Measurements from ENCODE around the gene AGBL4. TPM values are rescaled to one million over a fixed set of nuclear protein-coding genes. Genes with fewer than 3 reads are reported as not detected.

AGBL4 gene
- total RNA-seq, 1 experiment from 2014 or later: 0.33 TPM

DNA sequence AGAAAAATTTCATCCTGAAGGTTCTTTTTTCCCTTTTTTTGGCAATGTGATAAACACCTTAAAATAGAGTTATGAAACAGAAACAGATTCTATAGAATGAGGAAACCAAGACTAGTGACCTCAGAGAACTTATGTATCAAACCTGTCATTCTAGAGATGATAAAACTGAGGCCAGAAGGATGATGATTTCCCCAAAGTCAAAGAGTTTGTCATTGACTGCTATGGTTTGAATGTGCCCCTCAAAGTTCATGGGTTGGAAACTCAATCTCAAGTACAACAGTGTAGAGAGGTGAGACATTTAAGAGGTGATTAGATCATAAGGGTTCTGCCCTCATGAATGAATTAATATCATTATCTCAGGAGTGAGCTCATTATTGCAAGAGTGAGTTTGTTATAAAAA lies 1233.4 kb downstream of the AGBL4 start:
- H3K36me3 ChIP-seq (ENCODE audit: low read depth, low read length): no peaks in the 10 kb centered on the region
- no peaks in the 10 kb centered on the region for H3K27me3 ChIP-seq (ENCODE audit: low read length)
- H3K4me2 ChIP-seq (ENCODE audit: low read length): no peak overlapping the region
- no peak overlapping the region for H3K4me3 ChIP-seq (ENCODE audit: low read length)
- peaks cover 7% of the 10 kb centered on the region for H3K4me1 ChIP-seq (ENCODE audit: insufficient read depth, low read length)
- BruUV-seq (replicated peaks): no TSS peak
- ChIA-PET POLR2A (ENCODE audit: unreplicated experiment) (no interaction called here), CTCF (no interaction called here)
- no peaks in the 10 kb centered on the region for H3F3A ChIP-seq (ENCODE audit: low read length, unreplicated experiment)
- H3K27ac ChIP-seq (ENCODE audit: low read length): no peak overlapping the region
- H3K79me2 ChIP-seq (ENCODE audit: low read length): no peaks in the 10 kb centered on the region
- TF ChIP-seq, protein P1, sequence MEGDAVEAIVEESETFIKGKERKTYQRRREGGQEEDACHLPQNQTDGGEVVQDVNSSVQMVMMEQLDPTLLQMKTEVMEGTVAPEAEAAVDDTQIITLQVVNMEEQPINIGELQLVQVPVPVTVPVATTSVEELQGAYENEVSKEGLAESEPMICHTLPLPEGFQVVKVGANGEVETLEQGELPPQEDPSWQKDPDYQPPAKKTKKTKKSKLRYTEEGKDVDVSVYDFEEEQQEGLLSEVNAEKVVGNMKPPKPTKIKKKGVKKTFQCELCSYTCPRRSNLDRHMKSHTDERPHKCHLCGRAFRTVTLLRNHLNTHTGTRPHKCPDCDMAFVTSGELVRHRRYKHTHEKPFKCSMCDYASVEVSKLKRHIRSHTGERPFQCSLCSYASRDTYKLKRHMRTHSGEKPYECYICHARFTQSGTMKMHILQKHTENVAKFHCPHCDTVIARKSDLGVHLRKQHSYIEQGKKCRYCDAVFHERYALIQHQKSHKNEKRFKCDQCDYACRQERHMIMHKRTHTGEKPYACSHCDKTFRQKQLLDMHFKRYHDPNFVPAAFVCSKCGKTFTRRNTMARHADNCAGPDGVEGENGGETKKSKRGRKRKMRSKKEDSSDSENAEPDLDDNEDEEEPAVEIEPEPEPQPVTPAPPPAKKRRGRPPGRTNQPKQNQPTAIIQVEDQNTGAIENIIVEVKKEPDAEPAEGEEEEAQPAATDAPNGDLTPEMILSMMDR (conservative IDR thresholded peaks at IDR 0.05; ENCODE audit: low read depth, low read length): no peak
- ATAC-seq (no peak), DNase-seq (no peak)
- H3K9me3 ChIP-seq (ENCODE audit: low read length): no peaks in the 10 kb centered on the region
- intact Hi-C loops (cut with micrococcal nuclease): no loop called here
- no peak overlapping the region for H2AFZ ChIP-seq (ENCODE audit: low read length)
- no peak overlapping the region for H3K9ac ChIP-seq (ENCODE audit: low read length)
- H3K9me2 ChIP-seq (replicated peaks; ENCODE audit: low read length): no peaks in the 10 kb centered on the region
- H4K20me1 ChIP-seq (ENCODE audit: low read length): no peaks in the 10 kb centered on the region

- intact Hi-C loops (cut with micrococcal nuclease): no loop called here
- peak; percentile 11 for DNase-seq
- CTCF ChIA-PET: no interaction called here
- Histone ChIP-seq H3K27me3 (ENCODE audit: low read length) (no peaks in the 10 kb centered on the region), H3K27ac (ENCODE audit: low read length) (no peak overlapping the region), H3K4me3 (ENCODE audit: low read length) (no peak overlapping the region), H3K9me3 (ENCODE audit: low read length) (no peaks in the 10 kb centered on the region), H3K4me1 (ENCODE audit: insufficient read depth, low read length) (peaks cover 4% of the 10 kb centered on the region), H3K4me2 (ENCODE audit: low read length) (no peak overlapping the region), H4K20me1 (ENCODE audit: low read length) (no peaks in the 10 kb centered on the region), H3F3A (ENCODE audit: low read length, unreplicated experiment) (no peaks in the 10 kb centered on the region), H3K79me2 (ENCODE audit: low read length) (no peaks in the 10 kb centered on the region), H3K9me2 (replicated peaks; ENCODE audit: low read length) (no peaks in the 10 kb centered on the region), H3K9ac (ENCODE audit: low read length) (no peak overlapping the region), H2AFZ (ENCODE audit: low read length) (no peak overlapping the region), H3K36me3 (ENCODE audit: low read depth, low read length) (no peaks in the 10 kb centered on the region)
- POLR2A ChIA-PET (ENCODE audit: unreplicated experiment): no interaction called here
- ATAC-seq: no peak
- BruUV-seq (replicated peaks): no TSS peak
- TF ChIP-seq EZH2phosphoT487 (IDR thresholded peaks at IDR 0.05; ENCODE audit: borderline replicate concordance, low read length) (no peak), EZH2 (IDR thresholded peaks at IDR 0.05; ENCODE audit: low read length, unreplicated experiment) (no peak)
- TF ChIP-seq, protein P1 (conservative IDR thresholded peaks at IDR 0.05; ENCODE audit: low read depth, low read length): no peak
Measured at GRCh38 chr1:48789903-48790302, 1233.9 kb downstream of the AGBL4 start.

- H3K27me3 ChIP-seq (ENCODE audit: low read length): no peaks in the 10 kb centered on the region
Measured at GRCh38 chr1:48785869-48786268, 1237.9 kb downstream of the AGBL4 start.

More at GRCh38 chr1:48785869-48786268, 1237.9 kb downstream of the AGBL4 start:
- BruUV-seq (replicated peaks): no TSS peak
- H3K9ac ChIP-seq (ENCODE audit: low read length): no peak overlapping the region
- H3K9me2 ChIP-seq (replicated peaks; ENCODE audit: low read length): no peaks in the 10 kb centered on the region
- H3F3A ChIP-seq (ENCODE audit: low read length, unreplicated experiment): no peaks in the 10 kb centered on the region
- ChIA-PET CTCF (no interaction called here), POLR2A (ENCODE audit: unreplicated experiment) (no interaction called here)
- TF ChIP-seq EZH2phosphoT487 (IDR thresholded peaks at IDR 0.05; ENCODE audit: borderline replicate concordance, low read length) (no peak), EZH2 (IDR thresholded peaks at IDR 0.05; ENCODE audit: low read length, unreplicated experiment) (no peak)
- TF ChIP-seq, protein P1 (conservative IDR thresholded peaks at IDR 0.05; ENCODE audit: low read depth, low read length): no peak
- no peak overlapping the region for H3K27ac ChIP-seq (ENCODE audit: low read length)
- intact Hi-C loops (cut with micrococcal nuclease): no loop called here
- no peaks in the 10 kb centered on the region for H3K36me3 ChIP-seq (ENCODE audit: low read depth, low read length)
- no peaks in the 10 kb centered on the region for H3K79me2 ChIP-seq (ENCODE audit: low read length)
- H3K9me3 ChIP-seq (ENCODE audit: low read length): no peaks in the 10 kb centered on the region
- H2AFZ ChIP-seq (ENCODE audit: low read length): no peak overlapping the region
- ATAC-seq: no peak
- H3K4me2 ChIP-seq (ENCODE audit: low read length): no peak overlapping the region
- H3K4me1 ChIP-seq (ENCODE audit: insufficient read depth, low read length): no peaks in the 10 kb centered on the region
- no peak for DNase-seq
- H3K4me3 ChIP-seq (ENCODE audit: low read length): no peak overlapping the region
- no peaks in the 10 kb centered on the region for H4K20me1 ChIP-seq (ENCODE audit: low read length)
